ENCODE results near the gene SIGLEC9. TPM values are rescaled to one million over a fixed set of nuclear protein-coding genes. Genes with fewer than 3 reads are reported as not detected.

SIGLEC9 gene
- total and polyA plus RNA-seq, 10 of the 15 experiments (the other 5 are each of a cell fraction or from before 2014, with no cell fraction given) = 0.10 TPM; not detected in 9

GRCh38 chr19:51147663-51148062, 23.0 kb downstream of the SIGLEC9 start (continued):
- TF ChIP-seq, protein P1, sequence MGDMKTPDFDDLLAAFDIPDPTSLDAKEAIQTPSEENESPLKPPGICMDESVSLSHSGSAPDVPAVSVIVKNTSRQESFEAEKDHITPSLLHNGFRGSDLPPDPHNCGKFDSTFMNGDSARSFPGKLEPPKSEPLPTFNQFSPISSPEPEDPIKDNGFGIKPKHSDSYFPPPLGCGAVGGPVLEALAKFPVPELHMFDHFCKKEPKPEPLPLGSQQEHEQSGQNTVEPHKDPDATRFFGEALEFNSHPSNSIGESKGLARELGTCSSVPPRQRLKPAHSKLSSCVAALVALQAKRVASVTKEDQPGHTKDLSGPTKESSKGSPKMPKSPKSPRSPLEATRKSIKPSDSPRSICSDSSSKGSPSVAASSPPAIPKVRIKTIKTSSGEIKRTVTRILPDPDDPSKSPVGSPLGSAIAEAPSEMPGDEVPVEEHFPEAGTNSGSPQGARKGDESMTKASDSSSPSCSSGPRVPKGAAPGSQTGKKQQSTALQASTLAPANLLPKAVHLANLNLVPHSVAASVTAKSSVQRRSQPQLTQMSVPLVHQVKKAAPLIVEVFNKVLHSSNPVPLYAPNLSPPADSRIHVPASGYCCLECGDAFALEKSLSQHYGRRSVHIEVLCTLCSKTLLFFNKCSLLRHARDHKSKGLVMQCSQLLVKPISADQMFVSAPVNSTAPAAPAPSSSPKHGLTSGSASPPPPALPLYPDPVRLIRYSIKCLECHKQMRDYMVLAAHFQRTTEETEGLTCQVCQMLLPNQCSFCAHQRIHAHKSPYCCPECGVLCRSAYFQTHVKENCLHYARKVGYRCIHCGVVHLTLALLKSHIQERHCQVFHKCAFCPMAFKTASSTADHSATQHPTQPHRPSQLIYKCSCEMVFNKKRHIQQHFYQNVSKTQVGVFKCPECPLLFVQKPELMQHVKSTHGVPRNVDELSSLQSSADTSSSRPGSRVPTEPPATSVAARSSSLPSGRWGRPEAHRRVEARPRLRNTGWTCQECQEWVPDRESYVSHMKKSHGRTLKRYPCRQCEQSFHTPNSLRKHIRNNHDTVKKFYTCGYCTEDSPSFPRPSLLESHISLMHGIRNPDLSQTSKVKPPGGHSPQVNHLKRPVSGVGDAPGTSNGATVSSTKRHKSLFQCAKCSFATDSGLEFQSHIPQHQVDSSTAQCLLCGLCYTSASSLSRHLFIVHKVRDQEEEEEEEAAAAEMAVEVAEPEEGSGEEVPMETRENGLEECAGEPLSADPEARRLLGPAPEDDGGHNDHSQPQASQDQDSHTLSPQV (IDR thresholded peaks at IDR 0.05) = no peak
- TF ChIP-seq CREB1 (IDR thresholded peaks at IDR 0.05; ENCODE audit: low read depth) = no peak
- TF ChIP-seq TCF7 (IDR thresholded peaks at IDR 0.05; ENCODE audit: borderline replicate concordance) = no peak
- no peak for TF ChIP-seq CHD2 (IDR thresholded peaks at IDR 0.05; ENCODE audit: borderline replicate concordance, low read depth, low read length)
- TF ChIP-seq POLR2A (IDR thresholded peaks at IDR 0.05; ENCODE audit: low read depth, low read length) = no peak

- WGBS (ENCODE audit: insufficient coverage, insufficient replicate concordance, low lambda C conversion rate, missing lambda C conversion rate) = 1% methylated on average over 3 of the region's 3 CpGs
- Histone ChIP-seq H3K9ac (ENCODE audit: control insufficient read depth, insufficient read depth, low read length) (no peak overlapping the region), H3K36me3 (ENCODE audit: control insufficient read depth in 2 of 2, insufficient read depth in 2 of 2, low read length in 1 of 2) (no peaks in the 10 kb centered on the region), H3K9me3 (replicated peaks; ENCODE audit: control insufficient read depth, insufficient read depth, low read length) (no peaks in the 10 kb centered on the region), H3K27ac (ENCODE audit: control insufficient read depth, insufficient read depth) (no peak overlapping the region), H3K27me3 (replicated peaks in 1 of 2; ENCODE audit: control insufficient read depth in 2 of 2, insufficient read depth in 2 of 2, low read length in 1 of 2) (peaks cover 0 to 4% of the 10 kb centered on the region in 2 experiments; a peak in 3 of 4 replicates), H2AFZ (ENCODE audit: control insufficient read depth, low read depth, low read length) (no peak overlapping the region), H3K4me2 (ENCODE audit: control insufficient read depth, insufficient read depth) (no peak overlapping the region), H3K79me2 (ENCODE audit: control insufficient read depth, insufficient read depth, low read length) (no peaks in the 10 kb centered on the region), H3K4me3 (no peak overlapping the region), H3K4me1 (ENCODE audit: control insufficient read depth, insufficient read depth, low read length) (no peaks in the 10 kb centered on the region), H4K20me1 (ENCODE audit: control insufficient read depth, insufficient read depth) (no peaks in the 10 kb centered on the region)
- in situ Hi-C loops (cut with MboI) (no loop called here), intact Hi-C loops (cut with micrococcal nuclease; ENCODE audit: unreplicated experiment) (no loop called here)
- DNase-seq (ENCODE audit: low read depth, low spot score) (no peak), FAIRE-seq (no peak), ATAC-seq (no peak)
- ChIA-PET CTCF (interaction anchor here (1.1 to 3.8 kb wide), 2 partner anchors 9 to 14 kb away, joined by 3 to 21 read pairs; no protein-coding TSS in a partner anchor), POLR2A (no interaction called here), RAD21 (ENCODE audit: unreplicated experiment) (no interaction called here), SMC1A (ENCODE audit: uncharacterized antibody, unreplicated experiment) (interaction anchor here (0.9 kb wide), 1 partner anchor 112 kb away, joined by 4 read pairs; no protein-coding TSS in a partner anchor)
- BruUV-seq (replicated peaks) = no TSS peak
- TF ChIP-seq CEBPB (IDR thresholded peaks at IDR 0.05; ENCODE audit: borderline replicate concordance in 1 of 2, low read depth in 2 of 2, low read length in 2 of 2) (no peak), TAF1 (IDR thresholded peaks at IDR 0.05; ENCODE audit: borderline replicate concordance, low read depth, low read length) (no peak), MEF2B (IDR thresholded peaks at IDR 0.05; ENCODE audit: partially characterized antibody, poor library complexity, severe bottlenecking) (no peak), SRF (IDR thresholded peaks at IDR 0.05; ENCODE audit: low read depth in 2 of 2, low read length in 2 of 2) (no peak), MXI1 (IDR thresholded peaks at IDR 0.05; ENCODE audit: low read depth, low read length) (no peak), ATF7 (IDR thresholded peaks at IDR 0.05; ENCODE audit: low read depth) (no peak), IKZF2 (IDR thresholded peaks at IDR 0.05) (no peak), FOXM1 (IDR thresholded peaks at IDR 0.05; ENCODE audit: low read depth, low read length) (no peak), IKZF1 (conservative IDR thresholded peaks at IDR 0.05) (no peak), ELK1 (IDR thresholded peaks at IDR 0.05; ENCODE audit: low read depth, low read length) (no peak)
- TF ChIP-seq, protein P2, sequence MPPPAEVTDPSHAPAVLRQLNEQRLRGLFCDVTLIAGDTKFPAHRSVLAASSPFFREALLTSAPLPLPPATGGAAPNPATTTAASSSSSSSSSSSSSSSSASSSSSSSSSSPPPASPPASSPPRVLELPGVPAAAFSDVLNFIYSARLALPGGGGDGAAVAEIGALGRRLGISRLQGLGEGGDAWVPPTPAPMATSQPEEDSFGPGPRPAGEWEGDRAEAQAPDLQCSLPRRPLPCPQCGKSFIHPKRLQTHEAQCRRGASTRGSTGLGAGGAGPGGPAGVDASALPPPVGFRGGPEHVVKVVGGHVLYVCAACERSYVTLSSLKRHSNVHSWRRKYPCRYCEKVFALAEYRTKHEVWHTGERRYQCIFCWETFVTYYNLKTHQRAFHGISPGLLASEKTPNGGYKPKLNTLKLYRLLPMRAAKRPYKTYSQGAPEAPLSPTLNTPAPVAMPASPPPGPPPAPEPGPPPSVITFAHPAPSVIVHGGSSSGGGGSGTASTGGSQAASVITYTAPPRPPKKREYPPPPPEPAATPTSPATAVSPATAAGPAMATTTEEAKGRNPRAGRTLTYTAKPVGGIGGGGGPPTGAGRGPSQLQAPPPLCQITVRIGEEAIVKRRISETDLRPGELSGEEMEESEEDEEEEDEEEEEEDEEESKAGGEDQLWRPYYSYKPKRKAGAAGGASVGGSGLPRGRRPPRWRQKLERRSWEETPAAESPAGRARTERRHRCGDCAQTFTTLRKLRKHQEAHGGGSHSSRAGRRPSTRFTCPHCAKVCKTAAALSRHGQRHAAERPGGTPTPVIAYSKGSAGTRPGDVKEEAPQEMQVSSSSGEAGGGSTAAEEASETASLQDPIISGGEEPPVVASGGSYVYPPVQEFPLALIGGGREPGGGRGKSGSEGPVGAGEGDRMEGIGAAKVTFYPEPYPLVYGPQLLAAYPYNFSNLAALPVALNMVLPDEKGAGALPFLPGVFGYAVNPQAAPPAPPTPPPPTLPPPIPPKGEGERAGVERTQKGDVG (CRISPR knock-in tag; IDR thresholded peaks at IDR 0.05) = no peak
Measured at GRCh38 chr19:51148580-51148979, 23.9 kb downstream of the SIGLEC9 start.
